GM21447 (cell line): ENCODE results near the gene NUAK1.

Experiments
- ATAC-seq: cut with Tn5 transposase; IDR thresholded peaks from one replicate; pipeline ENCODE4 v1.9.1; 2021; ENCODE audit not compliant: unreplicated experiment

The NUAK1 gene

DNA sequence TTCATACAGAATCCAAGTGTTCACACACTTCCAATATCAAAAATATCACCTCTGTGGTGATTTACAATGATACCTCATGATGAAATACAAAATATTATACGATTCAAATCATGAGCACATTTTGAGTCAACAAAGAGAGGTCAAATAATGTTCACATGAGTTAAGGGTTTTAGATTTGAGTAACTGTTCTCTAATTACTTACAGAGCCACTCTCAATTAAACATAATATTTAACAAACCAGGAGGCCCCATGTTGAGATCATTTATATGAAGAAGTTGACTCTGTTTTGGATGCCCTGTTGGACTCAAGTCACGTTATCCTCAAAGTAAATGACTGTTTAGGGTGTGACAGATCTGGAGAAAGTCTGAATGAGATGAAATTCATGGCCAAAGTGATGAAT is 53.5 kb downstream of the NUAK1 start:
- no peak for ATAC-seq

DNA sequence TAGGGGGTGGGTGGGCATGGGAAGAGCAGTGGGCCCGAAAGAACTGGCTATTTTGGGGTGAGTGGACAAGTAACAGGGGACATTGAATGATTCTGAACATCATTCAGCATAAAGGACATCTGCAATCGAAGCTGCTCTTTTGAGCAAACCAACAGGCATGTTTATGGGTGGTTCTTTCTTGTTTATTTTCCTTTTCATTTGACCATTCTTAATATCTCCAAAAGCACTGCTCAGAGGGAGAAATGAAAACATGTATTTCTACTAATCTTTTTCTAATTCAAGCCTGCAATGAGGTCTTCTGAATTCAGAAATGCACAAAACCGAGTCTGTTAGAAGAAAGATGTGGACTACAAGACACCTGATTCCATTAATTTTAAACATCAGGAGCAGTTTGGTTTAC is 54.0 kb downstream of the NUAK1 start:
- ATAC-seq = no peak

DNA sequence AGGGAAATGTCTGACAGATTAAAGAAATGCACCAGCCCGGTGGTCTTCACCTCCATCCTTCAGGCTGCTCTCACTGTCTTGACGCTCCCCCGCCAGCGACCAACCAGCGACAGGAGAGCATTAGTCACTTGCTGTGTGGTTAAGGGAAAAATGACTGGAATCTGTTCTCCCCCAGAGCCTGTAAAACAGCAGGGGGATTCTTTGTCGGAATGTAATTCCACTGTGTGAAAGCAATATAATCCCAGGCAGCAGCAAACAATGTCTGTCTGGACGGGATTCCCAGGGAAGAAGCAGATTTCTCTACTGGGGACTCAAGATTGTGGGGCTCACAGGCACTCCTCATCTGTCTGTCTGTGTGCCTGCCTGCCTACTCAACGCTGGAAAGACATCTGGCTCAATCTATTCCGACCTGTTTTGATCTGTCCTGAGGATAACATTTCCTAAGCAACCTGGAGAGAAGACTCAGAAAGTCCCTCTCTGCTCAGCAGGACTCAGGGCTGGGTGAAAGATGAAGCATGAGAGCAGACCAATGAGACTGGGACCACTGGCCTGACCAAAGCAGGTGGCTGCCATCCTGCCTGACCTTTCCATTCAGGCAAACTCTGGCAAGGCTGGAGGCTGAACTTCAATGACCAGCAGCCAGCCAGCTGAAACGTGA is 54.6 kb downstream of the NUAK1 start:
- ATAC-seq = no peak

DNA sequence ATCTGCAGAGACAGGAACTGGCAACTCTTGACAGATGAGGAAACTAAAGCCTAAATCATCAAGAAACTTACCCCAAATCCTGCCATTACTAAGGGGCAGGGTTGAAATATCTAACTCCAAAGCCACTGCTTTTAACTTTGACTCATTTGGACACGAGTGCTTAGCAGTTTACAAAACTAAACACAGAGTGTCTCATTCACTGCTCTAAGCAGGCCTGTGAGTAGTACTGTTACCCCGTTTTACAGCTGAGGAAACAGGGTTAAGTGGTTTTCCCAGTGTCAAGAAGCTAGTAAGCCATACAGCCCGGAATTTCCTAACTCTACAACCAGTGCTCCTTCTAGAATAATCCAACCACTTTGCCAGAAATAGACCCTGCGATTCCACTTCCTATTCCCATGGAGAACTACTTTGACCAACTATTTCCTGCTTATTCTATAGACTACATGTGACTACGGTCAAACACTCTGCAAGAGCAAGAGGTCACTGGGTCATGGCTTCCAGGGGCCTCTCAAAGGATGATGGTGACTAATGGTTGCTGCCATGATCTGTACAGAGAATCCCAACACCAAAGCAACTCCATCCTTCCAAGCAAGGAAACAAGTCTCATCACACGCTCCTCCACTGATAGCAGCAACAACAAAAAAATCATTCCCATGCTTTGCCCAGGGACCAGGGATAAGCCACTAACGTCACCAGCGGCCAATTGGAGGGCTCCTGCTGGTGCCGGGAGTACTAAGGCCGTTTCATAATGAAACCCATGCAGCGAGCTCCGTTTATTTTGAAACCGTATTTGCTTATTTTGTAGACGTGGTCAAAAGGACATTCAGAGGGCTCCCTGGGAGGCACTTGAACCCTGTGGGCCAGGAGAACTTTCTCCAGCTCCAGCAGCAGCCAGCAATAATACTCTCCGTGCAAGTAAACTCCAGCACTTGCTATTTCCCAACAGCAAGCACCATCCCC is 56.3 kb downstream of the NUAK1 start:
- ATAC-seq = no peak

DNA sequence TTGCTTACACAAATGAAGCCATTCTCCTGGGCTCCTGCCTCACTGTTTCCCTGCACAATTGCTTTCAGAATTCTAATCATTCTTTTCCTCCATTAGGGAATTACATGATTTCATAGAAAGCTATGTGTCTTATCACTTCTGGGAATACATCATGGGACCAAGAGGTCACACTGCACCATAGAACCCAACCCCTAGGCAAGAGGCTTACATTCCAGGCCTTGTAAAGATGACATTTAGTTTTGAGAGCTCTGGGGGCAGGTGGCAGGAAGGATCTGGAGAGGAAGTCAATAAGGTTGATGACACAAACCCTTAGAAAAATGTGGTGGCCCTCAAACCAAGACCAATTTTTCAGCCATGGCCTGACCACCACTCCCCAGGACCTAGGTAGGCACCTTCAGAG is 57.1 kb downstream of the NUAK1 start:
- no peak for ATAC-seq

DNA sequence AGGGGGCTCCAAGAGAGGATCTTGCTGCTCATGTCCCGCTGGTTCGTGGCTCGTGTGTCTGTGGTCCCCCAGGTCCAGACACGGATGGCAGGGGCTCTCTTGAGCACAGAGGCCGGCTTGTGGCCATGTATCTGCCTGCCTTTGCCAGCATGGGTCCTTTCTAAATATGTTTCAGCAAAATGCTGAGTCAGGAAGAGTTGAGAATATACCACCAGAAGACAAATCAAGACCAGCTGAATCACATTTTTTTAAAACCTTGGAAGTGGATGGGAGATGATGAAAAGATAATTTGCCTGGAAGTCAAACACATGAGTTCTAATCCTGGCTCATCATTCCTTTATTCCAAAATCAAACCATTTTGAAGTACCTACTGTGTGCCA is 58.0 kb downstream of the NUAK1 start:
- ATAC-seq = no peak

DNA sequence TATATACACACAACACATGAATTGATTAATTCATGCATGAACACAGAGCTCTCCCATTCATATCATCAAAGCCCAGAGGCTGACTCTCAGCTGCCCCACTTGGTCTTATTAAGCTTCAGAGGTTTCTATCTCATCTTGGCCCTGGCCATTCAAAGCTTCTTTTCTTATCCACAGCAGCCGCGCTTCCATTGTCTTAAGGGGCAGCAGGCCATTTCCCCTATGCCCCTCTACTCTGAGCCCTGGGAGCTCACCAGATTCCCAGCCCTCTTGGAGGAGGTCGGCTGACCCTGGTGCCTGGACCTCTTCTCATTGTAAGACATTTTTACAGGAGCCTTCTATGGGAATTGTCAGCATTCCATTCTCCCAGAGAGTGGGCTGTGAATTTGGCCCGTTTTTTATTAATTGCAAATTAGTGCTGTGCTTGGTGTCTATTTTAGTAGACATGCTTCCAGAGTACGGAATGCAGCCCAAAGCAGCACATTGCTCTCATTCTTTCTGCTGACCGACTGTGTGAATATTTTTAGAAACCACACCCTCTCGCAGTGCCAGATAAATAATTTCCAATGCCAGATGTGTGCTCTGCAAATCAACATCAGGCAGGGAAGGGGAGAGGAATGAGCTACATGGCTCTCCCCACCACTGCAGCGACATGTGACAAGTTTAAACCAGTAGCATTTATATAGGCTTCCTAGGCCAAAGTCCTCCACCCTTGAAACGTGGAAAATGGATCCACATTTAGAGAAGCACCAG is 58.5 kb downstream of the NUAK1 start:
- ATAC-seq = no peak

DNA sequence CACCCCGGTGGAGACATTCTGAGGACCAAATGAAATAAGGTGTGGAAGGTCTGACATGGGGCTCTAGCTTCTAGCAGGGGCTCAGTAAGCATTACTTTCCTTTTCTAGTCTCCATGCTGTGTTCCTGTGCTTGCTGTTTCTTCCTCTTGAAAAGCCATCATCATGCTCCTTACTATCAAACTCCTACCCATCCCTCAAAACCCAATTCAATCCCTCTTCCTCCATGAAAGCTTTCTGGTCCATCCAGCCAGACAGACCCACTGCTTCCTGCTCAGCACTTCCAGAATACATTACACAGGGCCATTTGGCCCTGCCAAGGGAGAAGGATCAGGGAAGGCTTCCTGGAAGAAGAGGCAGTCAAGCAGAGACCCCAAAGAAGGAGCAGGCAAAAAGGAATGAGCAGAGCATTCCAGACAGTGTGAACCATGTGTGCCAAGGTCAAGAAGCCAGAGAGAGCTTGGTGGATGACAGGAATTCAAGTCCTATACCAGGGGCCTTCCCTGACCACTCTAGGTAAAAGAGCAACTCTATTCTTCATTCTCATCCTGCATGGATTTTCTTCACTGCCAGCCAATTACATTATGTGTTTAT is 59.5 kb downstream of the NUAK1 start:
- no peak for ATAC-seq

DNA sequence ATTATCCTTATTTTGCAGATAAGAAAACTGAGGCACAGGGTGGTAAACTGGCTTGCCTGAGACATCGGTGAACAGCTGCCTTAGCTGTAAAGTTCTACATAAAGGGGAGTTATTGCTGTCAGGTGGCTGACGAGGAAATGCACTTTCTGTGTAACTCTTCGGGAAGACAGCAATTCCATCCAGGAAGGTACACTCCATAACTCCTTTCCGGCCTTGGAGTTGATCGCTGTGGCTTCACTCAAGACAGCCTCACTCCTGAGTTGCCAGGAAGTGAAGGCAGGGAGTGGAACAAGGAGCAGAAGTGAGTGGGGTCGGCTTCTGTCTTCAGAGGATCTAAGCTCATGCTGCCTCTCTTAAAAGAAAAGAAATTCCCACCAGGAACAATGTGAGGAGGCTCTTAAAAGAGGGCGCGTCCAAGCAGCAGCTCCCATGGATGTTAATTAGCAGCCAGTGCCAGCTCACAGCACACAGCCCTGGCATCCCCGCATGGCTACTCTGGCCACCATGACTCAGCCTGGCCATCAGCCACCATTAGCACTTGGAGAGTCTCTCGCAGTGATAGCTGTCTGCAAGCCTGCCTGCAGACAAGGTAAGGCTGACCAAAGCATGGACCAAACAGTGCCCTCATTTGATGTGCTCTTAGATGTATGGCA is 60.3 kb downstream of the NUAK1 start:
- ATAC-seq = no peak

DNA sequence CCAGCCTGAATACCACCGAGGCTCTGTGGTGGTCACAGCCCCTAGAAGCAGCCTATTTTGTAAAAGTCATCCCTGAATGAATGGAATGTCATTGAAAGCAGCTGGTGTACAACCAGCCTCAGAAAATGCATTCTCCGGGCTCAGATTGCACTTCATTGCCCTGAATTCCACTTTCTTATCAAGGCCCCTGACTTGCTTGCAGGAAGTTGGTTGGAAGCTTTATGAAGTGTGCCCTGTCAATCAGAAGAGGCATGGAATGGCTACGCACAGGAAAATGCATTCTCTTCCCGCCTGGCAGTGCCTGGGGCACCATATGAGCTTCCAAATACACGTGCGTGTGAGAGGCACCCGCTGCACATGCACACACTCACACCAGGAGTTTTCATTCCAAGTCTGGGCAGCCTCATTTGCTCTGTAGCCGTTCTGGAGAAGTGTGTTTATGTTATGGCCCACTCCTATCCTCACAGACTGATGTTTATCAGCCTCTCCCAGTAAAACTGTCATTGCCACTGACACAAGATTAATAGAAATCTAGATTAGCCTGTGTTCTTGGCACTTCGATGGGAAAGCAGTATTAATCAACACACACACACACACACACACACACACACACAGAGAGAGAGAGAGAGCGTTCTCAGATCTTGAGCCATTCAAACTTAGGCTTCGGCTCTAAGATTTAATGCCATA is 63.9 kb downstream of the NUAK1 start:
- no peak for ATAC-seq

DNA sequence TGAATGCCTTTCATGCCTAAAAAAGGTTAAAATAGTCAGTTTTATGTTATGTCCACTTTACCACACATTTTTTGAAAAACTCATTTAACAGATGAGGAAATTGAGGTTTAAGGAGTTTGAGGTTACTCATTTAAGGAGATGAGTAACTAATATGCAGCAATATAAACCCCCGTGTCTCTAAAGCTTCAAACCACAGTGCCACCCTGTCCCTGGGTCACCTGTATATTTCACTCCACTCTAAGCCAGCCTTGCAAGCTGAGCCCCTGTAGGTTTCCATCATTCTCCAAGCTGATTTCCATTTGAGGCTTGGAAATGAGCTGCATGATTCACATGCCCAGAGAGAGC is 64.4 kb downstream of the NUAK1 start:
- ATAC-seq = no peak

DNA sequence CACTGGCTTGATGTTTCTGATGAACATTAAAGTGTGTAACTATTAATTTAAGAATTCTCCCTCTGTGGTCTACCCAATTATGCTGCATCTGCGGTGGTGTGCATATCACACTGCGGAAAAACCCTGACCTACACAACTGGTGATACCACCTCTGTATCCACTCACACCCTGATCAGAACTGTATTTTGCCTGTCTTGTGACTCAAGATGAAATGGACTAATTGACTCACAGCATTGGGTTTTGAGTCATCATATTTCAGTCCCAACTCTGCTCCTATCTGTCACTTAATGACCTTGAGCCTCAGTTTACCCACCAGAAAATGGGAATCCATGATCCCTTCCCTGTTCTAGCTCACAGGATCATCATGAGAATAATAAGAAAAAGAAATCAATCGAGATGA is 65.6 kb downstream of the NUAK1 start:
- ATAC-seq = no peak

DNA sequence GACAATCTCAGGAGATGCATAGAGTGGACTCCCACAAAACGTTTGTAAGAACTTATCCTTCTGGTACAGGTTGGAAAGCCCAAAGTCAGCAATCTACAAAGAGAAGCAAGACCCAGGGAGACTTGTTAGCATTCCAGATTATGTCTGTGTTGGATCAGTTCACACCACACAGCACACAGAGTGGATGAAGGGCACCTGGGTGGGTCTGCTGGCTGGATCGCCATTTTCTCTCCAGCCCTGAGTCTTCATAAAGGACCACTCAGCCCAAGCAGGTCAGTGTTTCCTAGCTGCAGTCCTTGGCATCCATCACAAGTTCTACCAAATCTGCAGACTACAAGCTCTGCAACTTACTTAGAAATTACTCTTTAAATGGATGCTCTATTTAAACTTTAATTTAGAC is 66.0 kb downstream of the NUAK1 start:
- ATAC-seq = no peak

DNA sequence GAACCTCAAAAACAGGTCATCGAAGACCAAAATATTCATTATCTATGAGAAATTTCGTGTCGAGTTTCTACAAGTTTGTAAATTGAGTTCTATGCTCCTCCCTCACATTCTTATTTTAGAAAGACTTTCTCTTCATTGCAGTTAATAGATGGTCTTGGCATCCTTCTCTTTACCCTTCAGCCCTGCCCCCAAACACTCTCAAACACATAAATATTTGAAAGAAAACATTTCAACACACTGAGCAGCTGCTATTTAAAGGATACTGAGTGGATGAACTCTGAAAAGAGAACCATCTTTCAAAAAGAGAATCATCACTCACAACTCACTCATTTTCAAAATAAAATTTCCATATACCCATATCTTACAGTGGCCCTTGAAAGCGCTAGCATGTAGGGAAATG is 67.1 kb downstream of the NUAK1 start:
- ATAC-seq = no peak

DNA sequence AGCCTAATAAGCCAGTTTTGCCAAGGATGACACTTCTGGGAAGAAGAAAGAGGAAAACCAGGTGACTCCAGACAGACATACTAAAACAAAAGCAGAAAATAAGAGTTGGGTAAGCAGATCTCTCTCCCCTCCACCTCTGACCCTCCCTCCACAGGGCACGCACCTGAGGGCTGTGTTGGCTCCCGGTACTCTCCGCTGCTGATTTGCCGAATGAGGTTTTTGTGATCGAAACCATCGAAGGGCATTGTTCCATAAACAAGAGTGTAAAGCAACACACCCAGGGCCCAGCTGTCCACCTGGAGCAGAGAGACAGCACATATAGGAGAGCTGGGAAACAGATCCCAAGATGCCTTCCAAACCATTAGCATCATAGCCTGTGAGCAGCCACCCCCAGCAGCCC is 68.1 kb downstream of the NUAK1 start:
- no peak for ATAC-seq

DNA sequence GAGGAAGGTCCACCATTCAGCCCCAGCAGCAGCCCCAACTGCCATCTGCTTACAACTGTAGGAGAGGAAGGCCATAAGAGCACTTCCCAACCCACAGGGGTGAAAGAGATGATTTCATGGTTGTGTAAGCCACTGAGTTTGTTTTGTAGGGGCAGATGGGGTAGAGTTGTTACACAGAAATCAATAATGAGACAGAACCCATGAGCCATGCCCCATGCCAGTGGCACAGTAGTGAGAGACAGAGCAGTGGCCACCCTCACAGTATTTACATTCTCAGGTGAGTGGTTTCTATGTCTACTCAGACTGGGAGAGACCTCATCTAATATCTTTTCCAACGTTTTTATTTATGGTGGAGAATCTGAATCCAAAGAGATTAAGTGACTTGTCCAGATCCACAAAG is 68.6 kb downstream of the NUAK1 start:
- ATAC-seq = no peak

DNA sequence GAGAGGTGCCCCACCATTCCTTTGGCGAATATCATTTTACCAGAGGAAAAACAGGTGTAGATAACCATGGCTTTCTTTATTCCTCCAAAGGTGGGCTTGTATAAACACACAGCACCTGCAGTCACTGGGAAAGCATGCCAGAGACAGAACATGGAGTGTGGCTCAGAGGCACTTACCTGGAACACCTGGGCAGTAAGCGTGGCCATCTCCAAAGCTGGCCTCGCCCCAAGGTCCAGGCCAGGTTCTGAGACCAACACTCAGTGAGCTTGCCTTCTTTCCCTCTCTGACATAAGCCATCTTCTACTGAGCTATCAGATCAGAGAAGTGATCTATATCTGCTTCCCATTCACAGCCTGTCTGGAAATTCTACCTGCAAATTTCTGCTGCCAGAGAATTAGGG is 70.5 kb downstream of the NUAK1 start:
- no peak for ATAC-seq

DNA sequence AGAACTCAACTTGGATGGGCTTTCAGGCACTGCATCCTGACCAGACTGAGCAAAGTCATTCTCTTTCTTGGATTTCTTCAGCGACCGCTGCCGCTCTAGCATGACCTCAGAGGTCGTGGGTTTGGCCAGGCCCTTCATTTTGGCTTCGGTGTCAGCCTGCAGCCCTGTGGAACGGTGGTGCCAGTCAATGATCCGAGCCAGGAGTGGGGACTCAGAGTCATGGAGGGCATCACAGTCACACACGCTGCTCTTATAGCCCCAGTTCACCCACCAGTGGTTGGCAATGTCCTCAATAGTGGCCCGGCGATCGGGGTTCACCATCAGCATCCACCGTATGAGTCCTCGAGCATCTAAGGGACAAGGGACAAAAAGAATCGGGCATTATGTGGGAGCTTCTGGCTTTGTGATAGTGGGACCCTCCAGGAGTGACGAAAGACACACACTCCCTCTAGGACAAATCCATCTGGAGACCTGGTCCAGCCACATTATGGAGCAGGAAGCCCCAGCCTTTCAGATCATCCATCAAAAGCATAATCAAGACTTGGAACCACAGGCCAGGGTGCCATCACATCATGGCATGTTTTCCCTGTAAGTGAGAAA is 71.0 kb downstream of the NUAK1 start:
- no peak for ATAC-seq

DNA sequence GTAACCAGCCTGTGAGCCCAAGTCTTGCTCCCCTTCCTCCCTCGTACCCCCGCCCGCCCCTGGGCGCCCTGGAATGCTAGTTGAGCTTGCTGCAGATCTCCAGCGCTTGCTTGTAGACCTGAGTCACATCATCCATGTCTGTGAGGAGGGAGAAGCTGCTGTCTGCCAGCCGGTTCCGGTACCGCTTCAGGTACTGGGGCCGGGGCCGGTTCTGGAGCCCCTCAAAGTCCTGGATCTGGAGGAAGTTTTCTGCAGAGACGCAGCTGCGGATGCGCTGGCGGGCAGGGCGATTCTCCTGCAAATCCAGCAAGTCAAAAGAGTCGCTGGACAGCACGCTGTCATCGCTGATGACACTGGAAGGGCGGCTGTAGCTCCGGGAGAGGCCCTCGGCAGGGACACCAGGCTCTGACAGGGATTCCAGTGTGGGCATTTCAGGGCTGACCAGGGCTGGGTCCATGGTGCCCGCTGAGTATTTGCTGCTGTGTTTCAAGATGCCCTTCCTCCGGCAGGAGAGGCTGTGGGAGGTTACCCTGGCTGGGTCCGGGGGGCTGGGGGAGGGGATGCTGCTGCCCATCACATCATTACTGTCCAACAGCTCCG is 71.9 kb downstream of the NUAK1 start:
- no peak for ATAC-seq
